GM21723 (cell line): ENCODE measurements around the gene ZNF521.

Experiments used
- ATAC-seq: cut with Tn5 transposase; IDR thresholded peaks from one replicate; pipeline ENCODE4 v1.9.1; 2021; ENCODE audit warnings: mild to moderate bottlenecking, moderate library complexity; ENCODE audit not compliant: unreplicated experiment

ZNF521 gene

GRCh38 chr18:25089470-25089869 lies 262.5 kb downstream of the ZNF521 start:
- ATAC-seq: no peak

DNA sequence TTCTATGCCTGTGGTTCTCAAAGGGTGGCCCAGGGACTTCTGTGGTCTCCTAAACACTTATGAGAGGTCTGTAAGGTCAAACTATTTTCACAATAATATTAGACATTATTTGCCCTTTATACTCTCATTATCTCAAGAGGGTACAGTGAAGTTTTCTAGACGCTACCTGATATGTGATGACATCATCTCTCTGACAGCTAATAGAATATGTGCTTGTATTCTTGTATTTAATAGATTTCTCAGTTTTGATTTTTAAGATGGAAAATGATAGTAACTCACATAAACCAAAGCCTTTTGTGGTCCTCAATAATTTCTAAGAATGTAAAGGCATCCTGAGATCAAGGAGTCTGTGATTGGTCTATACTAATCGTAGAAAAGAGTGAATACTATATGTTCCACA lies 265.1 kb downstream of the ZNF521 start:
- ATAC-seq: no peak

DNA sequence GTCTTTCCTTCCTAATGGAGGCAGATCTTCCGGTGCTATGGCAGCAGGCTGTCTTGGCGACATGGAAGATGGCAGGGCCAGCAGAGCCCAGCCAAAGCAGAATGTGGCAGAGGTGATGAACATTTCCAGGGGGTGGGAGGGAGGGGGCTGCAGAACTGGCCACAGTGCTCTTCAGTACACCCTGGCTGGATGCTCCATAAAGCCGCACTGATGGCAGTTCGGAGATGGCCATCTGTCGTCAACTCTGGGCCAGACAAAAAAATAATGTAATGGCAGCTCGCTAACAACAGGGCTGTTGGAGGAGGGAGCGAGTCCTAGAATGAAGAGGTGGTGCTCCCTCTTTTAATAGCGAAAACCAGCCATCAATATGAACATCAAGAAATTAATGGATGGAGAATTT lies 271.0 kb downstream of the ZNF521 start:
- no peak for ATAC-seq

DNA sequence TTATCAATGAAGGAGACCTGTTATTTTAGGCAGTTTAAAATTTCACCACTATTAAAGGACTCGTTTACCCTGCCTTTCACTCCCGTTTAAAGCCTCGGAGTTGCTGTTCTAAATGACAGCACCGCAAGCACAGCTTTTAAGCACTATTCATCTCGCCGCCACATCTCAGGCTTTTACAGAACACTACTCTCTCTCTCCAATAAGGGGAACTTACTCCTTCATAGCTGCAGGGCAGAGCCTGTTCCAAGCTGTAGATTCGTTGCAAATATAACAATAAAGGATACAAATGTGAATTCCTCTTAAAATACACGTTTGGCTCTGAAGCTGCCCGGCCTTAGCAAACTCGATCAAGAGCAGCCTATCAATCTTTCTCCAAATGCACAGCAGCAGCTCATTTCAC lies 271.8 kb downstream of the ZNF521 start:
- ATAC-seq: no peak

GRCh38 chr18:25077944-25078723 lies 273.8 kb downstream of the ZNF521 start:
- ATAC-seq: no peak

DNA sequence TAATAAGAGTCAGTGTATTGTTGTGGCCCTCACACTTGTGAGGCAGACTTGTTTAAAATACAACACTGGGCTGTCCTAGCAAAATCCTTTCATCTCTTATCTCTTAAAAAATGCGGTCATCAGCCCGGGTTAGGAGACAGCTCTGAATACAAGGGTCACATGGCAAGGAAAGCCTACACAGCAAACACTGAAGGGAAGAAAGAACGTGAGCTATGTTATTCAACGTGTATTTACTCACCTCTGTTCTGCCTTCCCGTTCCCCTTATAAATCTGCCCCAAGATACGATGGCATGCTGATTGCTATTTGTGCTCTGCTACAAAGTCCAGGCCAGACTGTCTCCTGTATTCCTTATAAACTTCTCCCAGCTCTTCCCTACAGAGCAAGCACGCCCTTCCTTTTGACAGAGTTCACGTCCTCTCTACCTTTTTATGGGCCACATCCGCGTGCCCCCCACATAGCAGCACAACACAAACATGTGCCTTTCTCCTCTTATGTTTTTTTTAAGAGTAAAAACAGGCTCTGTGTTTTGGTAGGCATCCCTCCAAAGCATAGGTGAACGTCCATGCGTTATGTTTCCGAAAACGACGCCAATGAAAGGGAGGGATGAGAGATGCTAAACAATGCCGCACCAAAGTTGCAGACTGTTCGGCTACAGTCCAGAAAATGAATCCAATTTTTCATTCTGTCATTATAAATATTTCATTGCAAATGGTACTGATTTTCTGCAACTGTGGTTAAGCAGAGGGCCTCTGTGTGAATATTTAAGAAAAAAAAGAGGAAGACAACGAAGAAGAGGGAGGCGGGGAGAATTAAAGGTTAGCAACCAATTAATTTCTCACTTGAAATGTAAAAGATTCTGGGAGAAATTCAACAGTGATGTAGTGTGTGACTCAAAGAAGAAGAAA lies 274.7 kb downstream of the ZNF521 start:
- no peak for ATAC-seq

GRCh38 chr18:25075783-25076182 lies 276.2 kb downstream of the ZNF521 start:
- no peak for ATAC-seq

DNA sequence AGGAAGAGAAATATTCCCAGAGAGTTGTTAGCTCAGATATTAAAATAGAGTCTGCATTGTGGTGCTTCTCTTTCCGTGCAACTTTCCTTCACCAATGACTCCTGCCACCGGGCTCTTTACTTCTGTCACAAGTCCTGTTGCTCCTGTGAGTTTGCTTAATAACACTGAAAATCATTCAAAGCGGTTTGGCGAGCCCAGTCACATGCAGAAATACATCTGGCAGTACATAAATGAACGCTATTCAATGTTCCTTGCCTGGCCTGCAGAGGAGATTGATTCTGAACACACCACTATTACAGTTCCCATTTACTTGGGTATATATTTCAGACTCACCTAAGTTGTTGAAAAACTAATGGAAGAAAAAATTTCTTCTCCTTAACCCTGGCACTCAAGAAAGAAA lies 276.6 kb downstream of the ZNF521 start:
- no peak for ATAC-seq

- ATAC-seq: no peak
Observed at GRCh38 chr18:25074925-25075324, 277.0 kb downstream of the ZNF521 start.

DNA sequence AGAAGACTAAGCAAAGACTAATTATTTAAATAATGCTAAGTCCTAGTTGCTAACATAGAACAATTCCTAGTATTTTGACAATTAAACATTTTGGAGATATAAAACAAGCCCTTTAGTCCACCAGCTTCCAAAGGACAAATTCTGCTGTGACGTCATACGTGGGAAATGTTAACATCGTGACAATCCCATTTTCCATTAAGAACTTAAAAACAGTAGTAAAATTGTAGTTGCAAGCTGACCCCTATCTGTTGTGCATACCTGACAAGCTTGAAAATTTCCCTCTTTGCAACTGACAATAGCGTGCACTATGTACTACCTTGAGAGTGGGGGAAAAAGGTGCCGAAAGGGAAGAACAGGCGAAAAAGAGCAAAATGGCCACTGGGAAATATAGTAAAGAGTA lies 279.8 kb downstream of the ZNF521 start:
- no peak for ATAC-seq

- ATAC-seq: no peak
Observed at GRCh38 chr18:25067275-25068025, 284.5 kb downstream of the ZNF521 start.

DNA sequence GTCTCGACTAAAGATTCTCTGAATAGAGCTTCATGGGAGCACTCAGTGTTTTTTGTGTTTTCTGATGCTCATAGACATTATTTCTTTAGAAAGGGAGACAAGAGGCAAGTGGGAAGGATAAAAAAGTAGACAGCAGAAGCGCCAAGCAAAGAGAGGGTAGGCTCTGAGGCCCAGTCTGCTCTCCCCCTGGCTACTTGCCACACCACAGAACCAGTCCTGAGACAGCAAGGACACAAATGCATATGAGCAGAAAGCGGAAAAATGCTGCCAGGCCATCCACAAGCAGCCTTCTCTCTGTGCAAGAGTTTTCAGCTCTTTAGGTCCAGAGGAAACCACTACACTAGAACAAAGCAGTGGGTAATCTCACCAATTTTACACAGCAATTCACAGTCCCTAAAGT lies 285.4 kb downstream of the ZNF521 start:
- no peak for ATAC-seq

GRCh38 chr18:25062720-25063119 lies 289.2 kb downstream of the ZNF521 start:
- ATAC-seq: no peak

- no peak for ATAC-seq
Observed at GRCh38 chr18:25061395-25061794, 290.6 kb downstream of the ZNF521 start.

GRCh38 chr18:25058521-25058920 lies 293.4 kb downstream of the ZNF521 start:
- ATAC-seq: no peak

GRCh38 chr18:25057491-25058050 lies 294.4 kb downstream of the ZNF521 start:
- no peak for ATAC-seq

- no peak for ATAC-seq
Observed at GRCh38 chr18:25056429-25056828, 295.5 kb downstream of the ZNF521 start.

GRCh38 chr18:25055076-25055475 lies 296.9 kb downstream of the ZNF521 start:
- no peak for ATAC-seq

DNA sequence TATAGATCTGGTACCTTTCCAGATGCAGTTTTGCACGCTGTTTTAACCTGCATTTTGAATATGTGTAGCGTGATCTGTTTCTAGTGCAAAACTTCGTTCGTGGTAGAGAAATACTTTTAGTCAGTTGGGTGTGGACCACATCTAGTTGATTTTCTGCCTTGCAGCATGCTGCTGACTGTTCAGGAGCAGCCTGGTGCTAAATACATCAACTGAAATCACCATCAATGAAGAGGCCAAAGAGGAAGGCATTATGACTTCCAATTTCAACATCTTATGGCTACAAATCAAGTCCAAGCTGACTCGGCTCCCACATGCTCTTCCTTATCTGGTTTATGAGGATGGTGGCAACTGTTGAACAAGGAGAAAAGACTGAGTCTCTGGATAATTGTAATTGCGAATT lies 298.5 kb downstream of the ZNF521 start:
- no peak for ATAC-seq

DNA sequence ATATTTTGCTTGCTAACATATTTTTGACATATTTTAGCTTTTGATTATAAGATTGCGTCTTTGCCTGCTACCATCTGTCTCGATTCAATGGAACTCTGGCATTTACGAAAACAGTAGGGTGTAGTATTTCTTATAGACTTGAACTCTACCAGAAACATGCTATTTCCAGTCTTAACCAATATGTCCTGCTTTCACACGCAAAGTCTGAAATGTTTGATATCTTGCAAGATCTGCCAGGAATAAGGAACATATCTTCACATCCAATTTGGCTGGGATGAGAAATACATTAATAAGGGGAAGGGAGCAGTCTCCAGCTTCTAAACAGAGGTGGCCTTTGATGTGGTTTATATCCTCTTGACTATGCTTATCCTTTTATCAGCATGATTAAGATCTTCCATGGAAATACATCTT lies 299.4 kb downstream of the ZNF521 start:
- ATAC-seq: no peak

DNA sequence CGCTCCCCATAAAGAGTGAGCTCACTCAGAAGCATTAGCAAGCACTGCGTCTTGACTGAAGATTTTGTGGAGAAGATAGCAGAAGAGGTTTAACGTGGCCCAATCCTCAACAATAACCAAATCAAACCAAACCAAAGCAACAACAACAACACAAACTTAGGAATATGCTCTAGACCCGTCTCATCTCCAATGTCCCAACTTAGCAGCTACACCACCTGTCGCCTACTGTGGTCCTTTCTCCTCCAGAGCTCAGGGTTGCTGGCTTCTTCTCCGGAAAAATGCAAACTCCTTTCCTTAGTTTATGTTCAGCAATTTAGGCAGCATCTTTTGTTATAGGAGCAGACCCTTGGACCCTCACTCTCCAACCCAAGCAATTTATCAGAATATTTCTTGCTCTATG lies 301.4 kb downstream of the ZNF521 start:
- no peak for ATAC-seq
